Lower leg skin (tissue), 4 donors: Measurements from ENCODE around the gene EVL. TPM values are rescaled to one million over a fixed set of nuclear protein-coding genes. Genes with fewer than 3 reads are reported as not detected.

Experiments
- DNase-seq, 2 donors: peaks; one replicate each; pipeline ENCODE4 v3.0.0-alpha.2; 2019; ENCODE audit warnings: low spot score in 2 of 2
- H3K4me3 ChIP-seq: fragments of 200-600 bp; sonication (generic); 2 replicates; pipeline ENCODE4 v1.5.1; 2017; ENCODE audit warnings: mild to moderate bottlenecking, low read depth; ENCODE audit not compliant: poor library complexity, severe bottlenecking
- CTCF ChIP-seq, 3 donors: fragments of 450-650 bp; IDR thresholded peaks; one replicate each; pipeline ENCODE4 v1.5.1; 2016; ENCODE audit warnings: antibody characterized with exemption in 3 of 3, mild to moderate bottlenecking in 3 of 3, moderate library complexity in 2 of 3
- POLR2A ChIP-seq, 2 donors: fragments of 450-650 bp; IDR thresholded peaks; one replicate each; pipeline ENCODE4 v1.6.1; 2016 to 2017; ENCODE audit warnings: antibody characterized with exemption in 2 of 2, mild to moderate bottlenecking in 1 of 2, moderate library complexity in 1 of 2
- WGBS, 2 donors: methylation state at CpG; one replicate each; pipeline ENCODE4 v1.1.5; 2018; 5-methylcytosine and 5-hydroxymethylcytosine counted together
- intact Hi-C: fragments of 100-400 bp; cut with DNase I; formaldehyde crosslinking; loops from one replicate; pipeline ENCODE4 v1.15.0; 2023; ENCODE audit warnings: low total_unique reads
- total RNA-seq, 4 donors: library from RNA; depleted of rRNA; stranded (reverse); fragments of >200 nt; gene quantifications; one replicate each; pipeline ENCODE4 v1.1.0, GENCODE V29; 2016

Gene EVL
- 10 to 100 TPM; 26.4 to 51.4 (median 40.9) TPM for total RNA-seq

- 77 to 82% methylated on average over 6 of the region's 6 CpGs for WGBS, 2 donors
- intact Hi-C loops = no loop called here
- no peak for TF ChIP-seq POLR2A (IDR thresholded peaks at IDR 0.05)
- TF ChIP-seq CTCF (IDR thresholded peaks at IDR 0.05) = no peak
- DNase-seq = no peak
- no peak within 1 kb of the TSS for H3K4me3 ChIP-seq
Observed at GRCh38 chr14:100065111-100065871, at the start of gene EVL. Gene EVL (plus strand): TSS chr14:100065422. CDS start chr14:100065501, 79 bp downstream.

GRCh38 chr14:100017553-100017952 is 47.7 kb upstream of the EVL start:
- intact Hi-C loops = no loop called here
- WGBS, 2 donors = 85 to 93% methylated on average over 5 of the region's 5 CpGs
- no peak for TF ChIP-seq POLR2A (IDR thresholded peaks at IDR 0.05)
- TF ChIP-seq CTCF (IDR thresholded peaks at IDR 0.05) = no peak
- no peak overlapping the region for H3K4me3 ChIP-seq
- no peak for DNase-seq

- H3K4me3 ChIP-seq = no peak overlapping the region
- WGBS, 2 donors = 77 to 95% methylated on average over 7 of the region's 7 CpGs
- TF ChIP-seq CTCF (IDR thresholded peaks at IDR 0.05) (no peak), POLR2A (IDR thresholded peaks at IDR 0.05) (no peak)
- intact Hi-C loops = no loop called here
- no peak for DNase-seq
Observed at GRCh38 chr14:100018054-100018453, 47.2 kb upstream of the EVL start.

GRCh38 chr14:100018482-100018881 is 46.7 kb upstream of the EVL start:
- no peak overlapping the region for H3K4me3 ChIP-seq
- no peak for TF ChIP-seq POLR2A (IDR thresholded peaks at IDR 0.05)
- no peak for DNase-seq
- intact Hi-C loops = no loop called here
- 71% methylated on average over 8 of the region's 8 CpGs for WGBS, 2 donors

GRCh38 chr14:100019156-100019744 is 46.0 kb upstream of the EVL start:
- no peak overlapping the region for H3K4me3 ChIP-seq
- intact Hi-C loops = no loop called here
- 84 to 87% methylated on average over 8 of the region's 8 CpGs for WGBS, 2 donors
- no peak for TF ChIP-seq CTCF (IDR thresholded peaks at IDR 0.05)
- no peak for DNase-seq

GRCh38 chr14:100020629-100021028 is 44.6 kb upstream of the EVL start:
- WGBS, 2 donors = 85 to 87% methylated on average over 7 of the region's 7 CpGs
- TF ChIP-seq CTCF (IDR thresholded peaks at IDR 0.05) (no peak), POLR2A (IDR thresholded peaks at IDR 0.05) (no peak)
- no peak overlapping the region for H3K4me3 ChIP-seq
- no peak for DNase-seq
- intact Hi-C loops = no loop called here
